OCI-LY7 (cell line): ENCODE results near the gene NAA38.

ENCODE experiments used
- EZH2phosphoT487 ChIP-seq: fragments of 200-600 bp; sonication (generic); IDR thresholded peaks from 2 replicates; pipeline ENCODE4 v1.6.1; 2018; ENCODE audit warnings: low read depth, borderline replicate concordance, mild to moderate bottlenecking, mixed run types, antibody characterized with exemption, low read length, moderate library complexity, mixed read lengths
- TF ChIP-seq, protein P1 (sequence below): fragments of 200-600 bp; sonication (generic); conservative IDR thresholded peaks from 2 replicates; pipeline ENCODE4 v1.5.1; 2014; ENCODE audit warnings: mild to moderate bottlenecking, antibody characterized with exemption, low read length, moderate library complexity, mixed read lengths

DNA sequence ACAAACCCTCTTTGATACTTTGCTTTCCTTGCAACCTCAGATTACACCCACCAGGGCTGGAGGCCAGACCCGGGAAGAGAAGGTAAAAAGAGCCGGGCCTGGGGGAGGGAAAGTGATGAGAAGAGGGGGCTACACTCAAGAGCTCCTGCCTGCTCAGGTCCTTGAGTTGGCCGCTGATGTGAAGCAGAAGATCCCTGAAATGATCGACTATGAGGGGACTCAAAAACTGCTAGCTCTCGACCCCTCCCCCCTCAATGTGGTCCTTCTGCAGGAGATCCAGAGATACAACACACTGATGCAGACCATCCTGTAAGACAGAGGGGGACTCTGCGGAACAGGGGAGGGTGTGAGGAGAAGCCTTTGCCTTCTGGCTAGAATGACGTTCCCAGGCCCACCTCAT, 26.1 kb downstream of the NAA38 start:
- TF ChIP-seq, protein P1, sequence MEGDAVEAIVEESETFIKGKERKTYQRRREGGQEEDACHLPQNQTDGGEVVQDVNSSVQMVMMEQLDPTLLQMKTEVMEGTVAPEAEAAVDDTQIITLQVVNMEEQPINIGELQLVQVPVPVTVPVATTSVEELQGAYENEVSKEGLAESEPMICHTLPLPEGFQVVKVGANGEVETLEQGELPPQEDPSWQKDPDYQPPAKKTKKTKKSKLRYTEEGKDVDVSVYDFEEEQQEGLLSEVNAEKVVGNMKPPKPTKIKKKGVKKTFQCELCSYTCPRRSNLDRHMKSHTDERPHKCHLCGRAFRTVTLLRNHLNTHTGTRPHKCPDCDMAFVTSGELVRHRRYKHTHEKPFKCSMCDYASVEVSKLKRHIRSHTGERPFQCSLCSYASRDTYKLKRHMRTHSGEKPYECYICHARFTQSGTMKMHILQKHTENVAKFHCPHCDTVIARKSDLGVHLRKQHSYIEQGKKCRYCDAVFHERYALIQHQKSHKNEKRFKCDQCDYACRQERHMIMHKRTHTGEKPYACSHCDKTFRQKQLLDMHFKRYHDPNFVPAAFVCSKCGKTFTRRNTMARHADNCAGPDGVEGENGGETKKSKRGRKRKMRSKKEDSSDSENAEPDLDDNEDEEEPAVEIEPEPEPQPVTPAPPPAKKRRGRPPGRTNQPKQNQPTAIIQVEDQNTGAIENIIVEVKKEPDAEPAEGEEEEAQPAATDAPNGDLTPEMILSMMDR = no peak
- TF ChIP-seq EZH2phosphoT487 = no peak
